ENCODE measurements around the gene SLC16A8. TPM values are rescaled to one million over a fixed set of nuclear protein-coding genes. Genes with fewer than 3 reads are reported as not detected.
A peak's percentile ranks its signal among the peaks of the same experiment; 100 is the strongest.
"Not testable (repeated sequence)": the region's sequence is repeated elsewhere in the genome, so short reads cannot be mapped to it uniquely, and the experiment has no call there.

The SLC16A8 gene
- total and polyA plus RNA-seq, 5 experiments from 2014 or later, result not detected

- ATAC-seq (no peak), DNase-seq (no peak)
- Mint-ChIP-seq H3K9me3 (no peaks in the 10 kb centered on the region), H3K4me3 (peak overlapping the region in 3 of 10 donors; percentile 15 to 43 (median 27)), H3K4me1 (peaks cover 0 to 10% (median 4%) of the 10 kb centered on the region in 4 donors), H3K36me3 (peaks cover 0 to 7% (median 0%) of the 10 kb centered on the region in 3 donors), H3K27me3 (peaks cover 0 to 30% (median 4%) of the 10 kb centered on the region in 5 donors), H3K27ac (no peak overlapping the region)
- POLR2A ChIA-PET, result no interaction called here
Measured at GRCh38 chr22:38080474-38080849, 3.5 kb downstream of the SLC16A8 start.

- peak overlapping the region in 1 of 10 donors; percentile 37 for H3K27ac Mint-ChIP-seq
- peaks cover 0 to 10% (median 4%) of the 10 kb centered on the region in 4 donors for H3K4me1 Mint-ChIP-seq
- POLR2A ChIA-PET, result no interaction called here
Measured at GRCh38 chr22:38079804-38080203, 4.2 kb downstream of the SLC16A8 start.

GRCh38 chr22:38079208-38079607, 4.8 kb downstream of the SLC16A8 start:
- Mint-ChIP-seq H3K27ac (peak overlapping the region in 1 of 10 donors; percentile 22), H3K4me3 (peak overlapping the region in 1 of 10 donors; percentile 57), H3K4me1 (peaks cover 0 to 10% (median 4%) of the 10 kb centered on the region in 4 donors), H3K27me3 (peaks cover 0 to 23% (median 4%) of the 10 kb centered on the region in 5 donors)
- H3K9me3 Mint-ChIP-seq, DNase-seq, H3K36me3 Mint-ChIP-seq, ATAC-seq, POLR2A ChIA-PET: not testable (repeated sequence)

More at GRCh38 chr22:38079804-38080203, 4.2 kb downstream of the SLC16A8 start:
- ATAC-seq, result no peak
- H3K9me3 Mint-ChIP-seq, result no peaks in the 10 kb centered on the region
- no peak for DNase-seq
- H3K36me3 Mint-ChIP-seq, result peaks cover 0 to 3% (median 0%) of the 10 kb centered on the region in 3 donors
- H3K27me3 Mint-ChIP-seq, result peaks cover 0 to 27% (median 4%) of the 10 kb centered on the region in 5 donors
- H3K4me3 Mint-ChIP-seq, result peak overlapping the region in 4 of 10 donors; percentile 1 to 57 (median 16)

GRCh38 chr22:38078046-38078840, 5.7 kb downstream of the SLC16A8 start:
- Mint-ChIP-seq H3K27me3 (peaks cover 0 to 19% (median 4%) of the 10 kb centered on the region in 5 donors), H3K27ac (no peak overlapping the region), H3K36me3 (peaks cover 0 to 10% (median under 1%) of the 10 kb centered on the region in 3 donors), H3K4me3 (no peak overlapping the region), H3K9me3 (no peaks in the 10 kb centered on the region), H3K4me1 (peaks cover 0 to 10% (median 4%) of the 10 kb centered on the region in 4 donors)
- no peak for DNase-seq
- POLR2A ChIA-PET, result no interaction called here
- ATAC-seq, result no peak

- Mint-ChIP-seq H3K27ac (no peak overlapping the region), H3K9me3 (no peaks in the 10 kb centered on the region), H3K27me3 (peaks cover 0 to 14% (median 4%) of the 10 kb centered on the region in 5 donors), H3K4me3 (no peak overlapping the region), H3K36me3 (peaks cover 0 to 16% (median 6%) of the 10 kb centered on the region in 3 donors), H3K4me1 (peaks cover 0 to 10% (median 3%) of the 10 kb centered on the region in 4 donors)
- ATAC-seq (no peak), DNase-seq (no peak)
- POLR2A ChIA-PET, result no interaction called here
Measured at GRCh38 chr22:38077595-38077994, 6.4 kb downstream of the SLC16A8 start.

DNA sequence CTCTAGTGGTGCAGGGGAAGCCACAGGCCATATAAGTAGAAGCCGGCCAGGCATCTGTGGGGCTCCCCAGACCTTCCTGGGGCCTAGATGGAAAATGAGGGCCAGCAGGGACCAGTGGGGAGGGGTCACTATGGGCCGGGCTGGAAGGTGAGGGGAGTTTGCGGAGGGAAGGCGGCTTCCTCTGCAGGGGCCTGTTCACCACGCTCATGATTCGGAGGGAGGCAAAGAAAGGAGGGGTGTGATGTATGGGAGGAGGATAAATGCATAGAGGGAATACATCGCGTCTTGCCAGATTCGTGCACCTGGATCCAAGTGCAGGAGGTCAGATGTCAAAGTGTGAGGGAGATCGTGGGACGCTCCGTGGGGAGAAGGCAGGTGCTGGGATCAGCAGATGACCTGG, 6.9 kb downstream of the SLC16A8 start:
- no peaks in the 10 kb centered on the region for H3K9me3 Mint-ChIP-seq
- ATAC-seq (no peak), DNase-seq (no peak)
- peaks cover 0 to 5% (median 3%) of the 10 kb centered on the region in 4 donors for H3K4me1 Mint-ChIP-seq
- H3K36me3 Mint-ChIP-seq, result peaks cover 0 to 20% (median 10%) of the 10 kb centered on the region in 3 donors
- no peak overlapping the region for H3K27ac Mint-ChIP-seq
- no peak overlapping the region for H3K4me3 Mint-ChIP-seq
- H3K27me3 Mint-ChIP-seq, result peaks cover 0 to 14% (median 4%) of the 10 kb centered on the region in 5 donors
- POLR2A ChIA-PET, result no interaction called here

- POLR2A ChIA-PET, result no interaction called here
- no peak overlapping the region for H3K4me3 Mint-ChIP-seq
Measured at GRCh38 chr22:38075961-38076360, 8.0 kb downstream of the SLC16A8 start.

GRCh38 chr22:38075105-38075825, 8.7 kb downstream of the SLC16A8 start:
- Mint-ChIP-seq H3K27ac (no peak overlapping the region), H3K9me3 (no peaks in the 10 kb centered on the region), H3K4me3 (no peak overlapping the region), H3K27me3 (peaks cover 0 to 10% (median 3%) of the 10 kb centered on the region in 5 donors), H3K4me1 (peaks cover 0 to 2% (median 0%) of the 10 kb centered on the region in 4 donors), H3K36me3 (peaks cover 0 to 31% (median 16%) of the 10 kb centered on the region in 3 donors)
- POLR2A ChIA-PET, result no interaction called here
- no peak for ATAC-seq
- no peak for DNase-seq

More at GRCh38 chr22:38075961-38076360, 8.0 kb downstream of the SLC16A8 start:
- ATAC-seq, result no peak
- Mint-ChIP-seq H3K36me3 (peaks cover 0 to 25% (median 13%) of the 10 kb centered on the region in 3 donors), H3K27me3 (peaks cover 0 to 10% (median 4%) of the 10 kb centered on the region in 5 donors), H3K4me1 (peaks cover 0 to 2% (median 0%) of the 10 kb centered on the region in 4 donors), H3K27ac (no peak overlapping the region), H3K9me3 (no peaks in the 10 kb centered on the region)
- DNase-seq, result no peak

DNA sequence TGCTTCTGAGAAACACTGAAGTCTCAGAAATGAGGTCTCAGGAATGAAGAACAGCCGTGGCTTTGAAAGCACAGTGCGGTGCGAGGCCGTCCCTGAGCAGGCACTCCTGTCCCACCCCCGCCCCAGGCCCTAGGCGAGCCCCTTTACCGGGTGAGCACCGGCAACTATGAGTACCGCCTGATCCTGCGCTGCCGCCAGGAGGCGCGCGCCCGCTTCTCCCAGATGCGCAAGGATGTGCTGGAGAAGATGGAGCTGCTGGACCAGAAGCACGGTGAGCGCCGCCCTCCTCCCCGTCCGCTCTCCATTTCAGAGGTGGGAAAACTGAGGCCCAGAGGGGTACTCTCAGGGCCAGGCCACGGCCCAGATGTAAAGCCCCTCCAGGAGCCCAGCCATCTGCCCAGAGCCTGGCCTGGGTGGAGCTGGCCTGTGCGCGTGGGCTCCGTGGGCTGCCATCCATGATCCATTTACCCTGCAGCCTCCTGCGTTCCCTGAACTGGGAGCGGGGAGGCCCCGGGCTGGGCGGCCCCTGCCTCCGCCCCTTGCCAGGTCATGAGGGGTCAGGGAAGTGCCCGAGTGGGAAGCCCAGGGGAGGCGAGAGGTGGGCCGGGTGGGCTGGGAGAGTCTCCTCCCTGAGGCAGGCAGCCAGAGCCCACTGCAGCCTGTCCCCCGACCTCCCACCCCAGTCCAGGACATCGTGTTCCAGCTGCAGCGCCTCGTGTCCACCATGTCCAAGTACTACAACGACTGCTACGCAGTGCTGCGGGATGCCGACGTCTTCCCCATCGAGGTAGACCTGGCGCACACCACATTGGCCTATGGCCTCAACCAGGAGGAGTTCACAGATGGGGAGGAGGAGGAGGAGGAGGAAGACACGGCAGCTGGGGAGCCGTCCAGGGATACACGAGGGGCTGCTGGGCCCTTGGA, 9.5 kb downstream of the SLC16A8 start:
- H3K4me3 Mint-ChIP-seq, result no peak overlapping the region
- DNase-seq, result no peak
- H3K27ac Mint-ChIP-seq, result peak overlapping the region in 1 of 10 donors; percentile 43
- H3K9me3 Mint-ChIP-seq, result no peaks in the 10 kb centered on the region
- peaks cover 0 to 37% (median 16%) of the 10 kb centered on the region in 3 donors for H3K36me3 Mint-ChIP-seq
- no peak for ATAC-seq
- H3K4me1 Mint-ChIP-seq, result peaks cover 0 to under 1% (median 0%) of the 10 kb centered on the region in 4 donors
- POLR2A ChIA-PET, result no interaction called here
- peaks cover 0 to 2% (median 0%) of the 10 kb centered on the region in 5 donors for H3K27me3 Mint-ChIP-seq

- H3K9me3 Mint-ChIP-seq, result no peaks in the 10 kb centered on the region
- H3K36me3 Mint-ChIP-seq, result peaks cover 0 to 37% (median 16%) of the 10 kb centered on the region in 3 donors
- ATAC-seq (no peak), DNase-seq (no peak)
- no peaks in the 10 kb centered on the region for H3K27me3 Mint-ChIP-seq
- H3K4me3 Mint-ChIP-seq, result no peak overlapping the region
- H3K27ac Mint-ChIP-seq, result no peak overlapping the region
- H3K4me1 Mint-ChIP-seq, result no peaks in the 10 kb centered on the region
- POLR2A ChIA-PET, result no interaction called here
Measured at GRCh38 chr22:38073150-38074130, 10.5 kb downstream of the SLC16A8 start.

All from naive thymus-derived CD8-positive, alpha-beta T cell (primary cell).